ENCODE measurements around the gene ADIRF.

DNA sequence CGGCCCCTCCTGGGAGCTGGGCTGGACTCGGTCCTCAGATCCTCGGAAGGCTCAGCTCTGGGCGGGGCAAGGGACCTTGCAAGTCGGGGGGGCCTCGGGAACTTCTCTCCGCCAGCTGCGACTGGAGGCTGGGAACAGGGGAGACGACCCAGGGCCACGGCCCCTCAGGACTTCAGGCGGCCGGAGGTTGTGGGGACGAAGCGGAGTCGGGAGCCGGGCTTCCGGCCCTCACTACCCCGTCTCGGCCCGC lies 2.6 kb downstream of the ADIRF start:
- TF ChIP-seq, protein P1, sequence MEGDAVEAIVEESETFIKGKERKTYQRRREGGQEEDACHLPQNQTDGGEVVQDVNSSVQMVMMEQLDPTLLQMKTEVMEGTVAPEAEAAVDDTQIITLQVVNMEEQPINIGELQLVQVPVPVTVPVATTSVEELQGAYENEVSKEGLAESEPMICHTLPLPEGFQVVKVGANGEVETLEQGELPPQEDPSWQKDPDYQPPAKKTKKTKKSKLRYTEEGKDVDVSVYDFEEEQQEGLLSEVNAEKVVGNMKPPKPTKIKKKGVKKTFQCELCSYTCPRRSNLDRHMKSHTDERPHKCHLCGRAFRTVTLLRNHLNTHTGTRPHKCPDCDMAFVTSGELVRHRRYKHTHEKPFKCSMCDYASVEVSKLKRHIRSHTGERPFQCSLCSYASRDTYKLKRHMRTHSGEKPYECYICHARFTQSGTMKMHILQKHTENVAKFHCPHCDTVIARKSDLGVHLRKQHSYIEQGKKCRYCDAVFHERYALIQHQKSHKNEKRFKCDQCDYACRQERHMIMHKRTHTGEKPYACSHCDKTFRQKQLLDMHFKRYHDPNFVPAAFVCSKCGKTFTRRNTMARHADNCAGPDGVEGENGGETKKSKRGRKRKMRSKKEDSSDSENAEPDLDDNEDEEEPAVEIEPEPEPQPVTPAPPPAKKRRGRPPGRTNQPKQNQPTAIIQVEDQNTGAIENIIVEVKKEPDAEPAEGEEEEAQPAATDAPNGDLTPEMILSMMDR (conservative IDR thresholded peaks at IDR 0.05), result no peak
- no peak for TF ChIP-seq ZFX (IDR thresholded peaks at IDR 0.05)
